Keratinocyte (primary cell): ENCODE results near the gene KCNN3. TPM values are rescaled to one million over a fixed set of nuclear protein-coding genes. Genes with fewer than 3 reads are reported as not detected.

Experiments used
- DNase-seq: peaks from one replicate; pipeline ENCODE4 v3.0.0-alpha.2; 2011; ENCODE audit warnings: low read depth, missing footprints, low spot score
- FAIRE-seq: peaks from 2 replicates; lab custom pipeline; 2011; peaks lifted over from hg19 to GRCh38; lab: Jason Lieb, UNC
- H2AFZ ChIP-seq: 2 replicates; pipeline ENCODE4 v1.6.0; 2012; ENCODE audit warnings: low read length, control low read depth, inconsistent platforms; ENCODE audit not compliant: control insufficient read depth
- H3K27ac ChIP-seq: 2 replicates; pipeline ENCODE4 v1.5.1; 2011; ENCODE audit warnings: low read length; ENCODE audit not compliant: control insufficient read depth, insufficient read depth
- H3K27me3 ChIP-seq: 3 replicates; pipeline ENCODE4 v1.6.0; 2011; ENCODE audit warnings: low read length; ENCODE audit not compliant: control insufficient read depth, insufficient read depth; ENCODE audit errors: extremely low read depth
- H3K36me3 ChIP-seq, 2 experiments: 2 replicates in 1 of 2; 3 replicates in 1 of 2; pipeline ENCODE4 v1.5.1; 2011; ENCODE audit warnings: low read length in 2 of 2, mild to moderate bottlenecking in 1 of 2; ENCODE audit not compliant: control insufficient read depth in 2 of 2, insufficient read depth in 2 of 2; ENCODE audit errors: extremely low read depth in 1 of 2
- H3K4me1 ChIP-seq: 3 replicates; pipeline ENCODE4 v1.5.1; 2011; ENCODE audit warnings: low read length; ENCODE audit not compliant: control insufficient read depth, insufficient read depth; ENCODE audit errors: extremely low read depth
- H3K4me2 ChIP-seq: 3 replicates; pipeline ENCODE4 v1.6.0; 2011; ENCODE audit warnings: low read depth, low read length; ENCODE audit not compliant: control insufficient read depth, insufficient read depth; ENCODE audit errors: extremely low read depth
- H3K4me3 ChIP-seq, 3 experiments: fragments of 200-600 bp in 1 of 3; sonication (generic) in 1 of 3; 2 replicates in 2 of 3; 3 replicates in 1 of 3; pipeline ENCODE4 v1.5.1; 2011 to 2016; ENCODE audit warnings: low read length in 3 of 3, mild to moderate bottlenecking in 3 of 3, control low read depth in 2 of 3, inconsistent platforms in 1 of 3, low read depth in 1 of 3, mixed read lengths in 1 of 3, mixed run types in 1 of 3, moderate library complexity in 1 of 3; ENCODE audit not compliant: control insufficient read depth in 2 of 3, insufficient read depth in 2 of 3; ENCODE audit errors: extremely low read depth in 1 of 3
- H3K79me2 ChIP-seq: 2 replicates; pipeline ENCODE4 v1.6.0; 2012; ENCODE audit warnings: low read length; ENCODE audit not compliant: control insufficient read depth, insufficient read depth
- H3K9ac ChIP-seq: 3 replicates; pipeline ENCODE4 v1.6.0; 2011; ENCODE audit warnings: low read length; ENCODE audit not compliant: control insufficient read depth, insufficient read depth; ENCODE audit errors: extremely low read depth
- H3K9me1 ChIP-seq: 3 replicates; pipeline ENCODE4 v1.6.0; 2011; ENCODE audit warnings: low read length; ENCODE audit not compliant: control insufficient read depth, insufficient read depth; ENCODE audit errors: extremely low read depth
- H3K9me3 ChIP-seq: 2 replicates; pipeline ENCODE4 v1.5.1; 2012; ENCODE audit warnings: low read depth, low read length; ENCODE audit not compliant: control insufficient read depth
- H4K20me1 ChIP-seq: 3 replicates; pipeline ENCODE4 v1.6.0; 2011; ENCODE audit warnings: low read length; ENCODE audit not compliant: control insufficient read depth, insufficient read depth; ENCODE audit errors: extremely low read depth
- EZH2 ChIP-seq: IDR thresholded peaks from one replicate; pipeline ENCODE4 v1.6.1; 2012; ENCODE audit warnings: inconsistent platforms, mild to moderate bottlenecking, low read length, moderate library complexity
- dilution Hi-C: fragments of 300-500 bp; cut with MboI; formaldehyde crosslinking; loops from one replicate; pipeline ENCODE4 v1.7.0; 2020; ENCODE audit warnings: low sequenced_read_pairs; ENCODE audit not compliant: extremely low pct_ligation_motif_present
- polyA plus RNA-seq, 5 experiments: library from polyadenylated mRNA; depleted of rRNA in 3 of 5; stranded (reverse) in 3 of 5; stranded (forward) in 1 of 5; unstranded in 1 of 5; fragments of >200 nt; gene quantifications; 1 replicate in 1 of 5; 2 replicates in 3 of 5; 3 replicates in 1 of 5; pipeline versions ENCODE4 v1.2.1 to v1.2.3, GENCODE V29; 2011 to 2012; ENCODE audit warnings: missing spikeins in 2 of 5, low read depth in 1 of 5, low replicate concordance in 1 of 5
- TF ChIP-seq, protein P1 (sequence below), 3 experiments: IDR thresholded peaks in 1 of 3; conservative IDR thresholded peaks in 1 of 3; optimal IDR thresholded peaks in 1 of 3; 2 replicates in 2 of 3; 3 replicates in 1 of 3; pipeline versions ENCODE3 to v1.5.1; 2011; ENCODE audit warnings: low read length in 3 of 3, mild to moderate bottlenecking in 3 of 3, moderate library complexity in 2 of 3, control low read depth in 1 of 3, inconsistent platforms in 1 of 3; ENCODE audit not compliant: insufficient read depth in 2 of 3; ENCODE audit errors: extremely low read depth in 1 of 3

Gene KCNN3
- polyA plus RNA-seq, 1 donor (not counting 4 experiments of a cell fraction or from before 2014, with no cell fraction given): 0.05 TPM

GRCh38 chr1:154816937-154817336 lies 53.1 kb downstream of the KCNN3 start:
- no peaks in the 10 kb centered on the region for H3K9me1 ChIP-seq
- FAIRE-seq (no peak), DNase-seq (no peak)
- peaks cover 22% of the 10 kb centered on the region for H3K4me1 ChIP-seq
- no peak overlapping the region for H3K4me3 ChIP-seq
- no peak overlapping the region for H3K9ac ChIP-seq
- H3K36me3 ChIP-seq: no peaks in the 10 kb centered on the region
- no peak for TF ChIP-seq EZH2
- no peaks in the 10 kb centered on the region for H3K9me3 ChIP-seq
- H2AFZ ChIP-seq: no peak overlapping the region
- H4K20me1 ChIP-seq: no peaks in the 10 kb centered on the region
- dilution Hi-C loops: no loop called here
- no peaks in the 10 kb centered on the region for H3K27me3 ChIP-seq
- H3K27ac ChIP-seq: no peak overlapping the region
- no peaks in the 10 kb centered on the region for H3K79me2 ChIP-seq
- no peak overlapping the region for H3K4me2 ChIP-seq

- Histone ChIP-seq H3K4me3 (no peak overlapping the region), H4K20me1 (no peaks in the 10 kb centered on the region), H3K9ac (no peak overlapping the region), H3K4me2 (no peak overlapping the region), H3K4me1 (peaks cover 22% of the 10 kb centered on the region), H2AFZ (no peak overlapping the region), H3K9me3 (no peaks in the 10 kb centered on the region), H3K27ac (no peak overlapping the region), H3K79me2 (no peaks in the 10 kb centered on the region), H3K27me3 (no peaks in the 10 kb centered on the region), H3K36me3 (no peaks in the 10 kb centered on the region), H3K9me1 (no peaks in the 10 kb centered on the region)
- TF ChIP-seq EZH2: no peak
- TF ChIP-seq, protein P1, sequence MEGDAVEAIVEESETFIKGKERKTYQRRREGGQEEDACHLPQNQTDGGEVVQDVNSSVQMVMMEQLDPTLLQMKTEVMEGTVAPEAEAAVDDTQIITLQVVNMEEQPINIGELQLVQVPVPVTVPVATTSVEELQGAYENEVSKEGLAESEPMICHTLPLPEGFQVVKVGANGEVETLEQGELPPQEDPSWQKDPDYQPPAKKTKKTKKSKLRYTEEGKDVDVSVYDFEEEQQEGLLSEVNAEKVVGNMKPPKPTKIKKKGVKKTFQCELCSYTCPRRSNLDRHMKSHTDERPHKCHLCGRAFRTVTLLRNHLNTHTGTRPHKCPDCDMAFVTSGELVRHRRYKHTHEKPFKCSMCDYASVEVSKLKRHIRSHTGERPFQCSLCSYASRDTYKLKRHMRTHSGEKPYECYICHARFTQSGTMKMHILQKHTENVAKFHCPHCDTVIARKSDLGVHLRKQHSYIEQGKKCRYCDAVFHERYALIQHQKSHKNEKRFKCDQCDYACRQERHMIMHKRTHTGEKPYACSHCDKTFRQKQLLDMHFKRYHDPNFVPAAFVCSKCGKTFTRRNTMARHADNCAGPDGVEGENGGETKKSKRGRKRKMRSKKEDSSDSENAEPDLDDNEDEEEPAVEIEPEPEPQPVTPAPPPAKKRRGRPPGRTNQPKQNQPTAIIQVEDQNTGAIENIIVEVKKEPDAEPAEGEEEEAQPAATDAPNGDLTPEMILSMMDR (optimal IDR thresholded peaks at IDR 0.05 in 1 of 3, IDR thresholded peaks at IDR 0.05 in 1 of 3, conservative IDR thresholded peaks at IDR 0.05 in 1 of 3; ENCODE audit: extremely low read depth in 1 of 3, insufficient read depth in 2 of 3, low read length in 3 of 3): no peak
- DNase-seq (no peak), FAIRE-seq (no peak)
- dilution Hi-C loops: no loop called here
These were observed 53.7 kb downstream of the KCNN3 start for GRCh38 chr1:154816369-154816768.
